ENCODE data around the gene CNKSR2.

CNKSR2 gene

GRCh38 chrX:21658746-21659145 is 284.5 kb downstream of the CNKSR2 start:
- no peak for TF ChIP-seq GATA3 (IDR thresholded peaks at IDR 0.05; ENCODE audit: low read depth, low read length)
- TF ChIP-seq GATA2 (IDR thresholded peaks at IDR 0.05; ENCODE audit: low read depth, low read length), result no peak

GRCh38 chrX:21659320-21659719 is 285.1 kb downstream of the CNKSR2 start:
- TF ChIP-seq GATA3 (IDR thresholded peaks at IDR 0.05; ENCODE audit: low read depth, low read length) (no peak), GATA2 (IDR thresholded peaks at IDR 0.05; ENCODE audit: low read depth, low read length) (no peak)

- TF ChIP-seq GATA2 (IDR thresholded peaks at IDR 0.05; ENCODE audit: low read depth, low read length), result no peak
Measured at GRCh38 chrX:21660156-21660555, 285.9 kb downstream of the CNKSR2 start.

DNA sequence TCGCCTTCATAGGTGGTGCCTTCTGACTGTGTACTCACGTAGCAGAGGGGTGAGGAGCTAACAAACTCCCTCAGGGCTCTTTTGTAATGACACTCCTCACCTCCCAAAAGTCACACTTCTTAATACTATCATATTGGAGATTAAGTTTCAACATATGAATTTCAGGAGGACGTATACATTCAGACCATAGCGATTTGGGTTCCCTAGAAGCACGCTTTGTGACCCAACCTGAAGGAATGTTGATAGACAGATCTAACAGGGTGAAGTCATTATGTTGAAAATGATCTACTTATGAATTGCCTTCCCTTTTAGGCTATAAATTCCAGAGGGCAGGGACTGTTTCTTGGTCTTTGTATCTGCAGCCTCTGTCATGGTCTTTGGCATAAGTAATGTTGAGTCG is 287.1 kb downstream of the CNKSR2 start:
- TF ChIP-seq GATA2 (IDR thresholded peaks at IDR 0.05; ENCODE audit: low read depth, low read length) (no peak), GATA3 (IDR thresholded peaks at IDR 0.05; ENCODE audit: low read depth, low read length) (no peak)

- TF ChIP-seq GATA3 (IDR thresholded peaks at IDR 0.05; ENCODE audit: low read depth, low read length) (no peak), GATA2 (IDR thresholded peaks at IDR 0.05; ENCODE audit: low read depth, low read length) (no peak)
Measured at GRCh38 chrX:21662761-21663160, 288.5 kb downstream of the CNKSR2 start.

GRCh38 chrX:21666252-21666651 is 292.0 kb downstream of the CNKSR2 start:
- TF ChIP-seq GATA2 (IDR thresholded peaks at IDR 0.05; ENCODE audit: low read depth, low read length) (no peak), GATA3 (IDR thresholded peaks at IDR 0.05; ENCODE audit: low read depth, low read length) (no peak)

- TF ChIP-seq GATA3 (IDR thresholded peaks at IDR 0.05; ENCODE audit: low read depth, low read length) (no peak), GATA2 (IDR thresholded peaks at IDR 0.05; ENCODE audit: low read depth, low read length) (no peak)
Measured at GRCh38 chrX:21666679-21667078, 292.5 kb downstream of the CNKSR2 start.

DNA sequence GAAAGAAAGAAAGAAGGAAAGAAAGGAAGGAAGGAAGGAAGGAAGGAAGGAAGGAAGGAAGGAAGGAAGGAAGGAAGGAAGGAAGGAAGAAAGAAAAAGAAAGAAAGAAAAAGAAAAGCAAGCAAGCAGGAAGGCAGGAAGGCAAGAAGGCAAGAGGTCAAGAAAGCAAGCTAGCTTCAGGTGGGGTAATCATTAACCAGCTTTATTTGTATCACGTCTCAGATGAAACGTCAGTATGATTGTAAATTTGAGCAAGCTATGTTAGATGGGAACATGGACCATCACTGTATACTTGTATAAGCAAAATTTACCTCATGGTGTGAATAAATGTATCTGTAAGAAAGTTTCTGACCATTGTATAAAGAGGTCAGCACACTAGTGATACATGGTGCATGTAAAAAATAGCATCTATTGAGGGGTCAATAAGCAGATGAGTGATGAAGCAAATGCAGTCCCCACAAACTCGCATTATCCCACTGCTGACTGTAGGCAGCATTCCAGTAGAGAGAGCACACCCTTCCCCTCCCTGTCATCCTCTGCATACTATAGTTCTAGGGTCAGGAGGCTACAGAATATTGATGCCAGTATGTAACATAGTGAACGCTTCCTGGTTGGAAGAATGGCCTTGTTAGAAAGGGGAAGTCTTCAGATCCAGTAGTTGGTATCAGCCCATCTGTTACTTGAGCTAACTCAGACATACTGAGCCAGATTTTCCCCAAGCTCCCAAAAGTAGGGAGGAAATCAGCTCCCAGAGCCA is 300.4 kb downstream of the CNKSR2 start:
- TF ChIP-seq GATA2 (IDR thresholded peaks at IDR 0.05; ENCODE audit: low read depth, low read length), result no peak
- no peak for TF ChIP-seq GATA3 (IDR thresholded peaks at IDR 0.05; ENCODE audit: low read depth, low read length)

DNA sequence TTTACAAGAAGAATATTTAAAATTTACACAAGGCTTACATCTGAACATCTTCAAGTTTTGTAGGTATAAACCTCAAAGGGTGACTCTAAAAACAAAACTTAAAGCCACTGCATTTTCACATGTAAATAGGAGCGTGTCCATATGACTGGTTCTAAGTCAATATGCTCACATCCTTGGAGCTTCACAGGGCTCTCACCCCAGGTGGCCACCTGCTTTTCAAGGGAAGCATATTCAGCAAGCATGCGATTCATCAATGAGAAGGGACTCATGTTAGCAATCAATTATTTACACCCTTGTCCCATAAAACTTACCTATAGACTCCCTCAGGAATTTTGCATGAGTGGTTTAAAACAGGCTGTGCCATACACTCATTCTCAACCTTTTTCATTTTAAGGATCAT is 301.7 kb downstream of the CNKSR2 start:
- TF ChIP-seq GATA3 (IDR thresholded peaks at IDR 0.05; ENCODE audit: low read depth, low read length) (no peak), GATA2 (IDR thresholded peaks at IDR 0.05; ENCODE audit: low read depth, low read length) (no peak)

GRCh38 chrX:21678048-21678612 is 303.9 kb downstream of the CNKSR2 start:
- TF ChIP-seq GATA2 (IDR thresholded peaks at IDR 0.05; ENCODE audit: low read depth, low read length) (no peak), GATA3 (IDR thresholded peaks at IDR 0.05; ENCODE audit: low read depth, low read length) (no peak)

GRCh38 chrX:21683941-21684340 is 309.7 kb downstream of the CNKSR2 start:
- TF ChIP-seq GATA3 (IDR thresholded peaks at IDR 0.05; ENCODE audit: low read depth, low read length), result no peak
- TF ChIP-seq GATA2 (IDR thresholded peaks at IDR 0.05; ENCODE audit: low read depth, low read length), result no peak

GRCh38 chrX:21691512-21692018 is 317.3 kb downstream of the CNKSR2 start:
- no peak for TF ChIP-seq GATA2 (IDR thresholded peaks at IDR 0.05; ENCODE audit: low read depth, low read length)
- TF ChIP-seq GATA3 (IDR thresholded peaks at IDR 0.05; ENCODE audit: low read depth, low read length), result no peak

- TF ChIP-seq GATA3 (IDR thresholded peaks at IDR 0.05; ENCODE audit: low read depth, low read length), result no peak
- TF ChIP-seq GATA2 (IDR thresholded peaks at IDR 0.05; ENCODE audit: low read depth, low read length), result no peak
Measured at GRCh38 chrX:21698272-21698671, 324.1 kb downstream of the CNKSR2 start.

DNA sequence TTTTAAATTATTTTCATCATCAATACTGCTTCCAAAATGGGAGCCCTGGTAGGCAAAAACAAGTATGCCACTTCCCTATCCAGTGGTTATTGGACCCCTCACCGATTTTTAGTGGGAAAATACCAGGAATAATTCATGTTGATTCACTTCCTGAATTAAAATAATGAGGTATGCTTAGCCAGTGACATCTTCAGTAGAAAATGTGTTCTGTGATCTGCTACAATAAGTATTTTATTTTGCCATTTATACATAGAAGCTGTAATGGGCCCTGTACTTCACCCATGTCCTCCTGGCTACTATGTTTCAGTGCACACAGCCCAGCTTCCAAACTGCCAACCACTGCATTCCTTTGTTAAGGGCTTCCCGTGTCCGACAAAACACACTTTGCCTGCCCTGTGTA is 324.9 kb downstream of the CNKSR2 start:
- TF ChIP-seq GATA3 (IDR thresholded peaks at IDR 0.05; ENCODE audit: low read depth, low read length) (no peak), GATA2 (IDR thresholded peaks at IDR 0.05; ENCODE audit: low read depth, low read length) (no peak)

GRCh38 chrX:21700275-21700674 is 326.1 kb downstream of the CNKSR2 start:
- no peak for TF ChIP-seq GATA2 (IDR thresholded peaks at IDR 0.05; ENCODE audit: low read depth, low read length)
